Activated CD8-positive, alpha-beta memory T cell treated with anti-CD3 and anti-CD28 coated beads for 36 hours (primary cell): Measurements from ENCODE around the gene DOCK11. TPM values are rescaled to one million over a fixed set of nuclear protein-coding genes. Genes with fewer than 3 reads are reported as not detected.

Experiments
- CTCF ChIA-PET: fragments of 350-600 bp; sonication (Branson Sonifier 250); formaldehyde crosslinking; loops from one replicate; lab custom pipeline; 2021; ENCODE audit warnings: antibody characterized with exemption; lab: Charles Lee
- POLR2A ChIA-PET: fragments of 350-600 bp; sonication (Branson Sonifier 250); formaldehyde crosslinking; loops from one replicate; lab custom pipeline; 2021; ENCODE audit warnings: antibody characterized with exemption; lab: Charles Lee
- total RNA-seq, 2 experiments: library from RNA; stranded (reverse); gene quantifications; one replicate each; pipeline ENCODE4 v1.2.3, GENCODE V29; 2021

The DOCK11 gene
- total RNA-seq, 2 experiments from 2014 or later = 46.5 to 48.4 TPM

DNA sequence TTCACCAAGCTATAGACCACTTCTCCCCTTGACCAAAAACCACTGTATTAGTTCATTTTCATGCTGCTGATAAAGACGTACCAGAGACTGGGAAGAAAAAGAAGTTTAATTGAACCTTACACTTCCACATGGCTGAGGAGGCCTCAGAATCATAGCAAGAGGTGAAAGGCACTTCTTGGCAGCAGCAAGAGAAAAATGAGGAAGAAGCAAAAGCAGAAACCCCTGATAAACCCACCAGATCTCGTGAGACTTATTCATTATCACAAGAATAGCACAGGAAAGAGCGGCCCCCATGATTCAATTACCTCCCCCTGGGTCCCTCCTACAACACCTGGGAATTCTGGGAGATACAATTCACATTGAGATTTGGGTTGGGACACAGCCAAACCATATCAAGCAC, 97.8 kb downstream of the DOCK11 start:
- CTCF ChIA-PET = no interaction called here
- POLR2A ChIA-PET = no interaction called here

- POLR2A ChIA-PET = no interaction called here
- CTCF ChIA-PET = no interaction called here
Observed at GRCh38 chrX:118594697-118595420, 99.2 kb downstream of the DOCK11 start.

DNA sequence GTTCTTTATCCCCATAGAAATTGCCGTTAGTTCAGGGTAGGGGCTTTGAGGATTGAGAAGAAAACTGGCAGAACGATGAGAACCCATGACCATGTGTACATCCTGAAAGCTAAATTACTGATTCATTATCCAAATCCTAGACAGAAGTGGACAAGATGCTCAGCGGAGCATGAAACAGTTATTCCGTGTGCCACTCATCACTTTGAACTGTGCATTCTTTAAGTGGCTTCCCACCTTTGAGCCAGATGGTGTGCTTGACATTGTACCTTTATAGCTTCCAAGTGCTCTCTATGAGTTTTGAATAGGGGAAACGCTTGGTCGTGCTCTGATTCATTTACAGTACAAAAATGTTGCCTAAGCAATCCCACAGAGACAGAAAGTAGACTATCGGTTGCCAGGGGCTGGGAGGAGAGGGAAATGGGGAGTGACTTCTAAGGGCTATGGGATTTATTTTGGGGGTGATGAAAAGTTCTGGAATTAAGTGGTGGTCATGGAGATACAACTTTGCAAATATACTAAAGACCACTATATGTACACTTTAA, 100.0 kb downstream of the DOCK11 start:
- ChIA-PET CTCF (no interaction called here), POLR2A (no interaction called here)

GRCh38 chrX:118596390-118596789, 100.8 kb downstream of the DOCK11 start:
- ChIA-PET CTCF (no interaction called here), POLR2A (no interaction called here)

DNA sequence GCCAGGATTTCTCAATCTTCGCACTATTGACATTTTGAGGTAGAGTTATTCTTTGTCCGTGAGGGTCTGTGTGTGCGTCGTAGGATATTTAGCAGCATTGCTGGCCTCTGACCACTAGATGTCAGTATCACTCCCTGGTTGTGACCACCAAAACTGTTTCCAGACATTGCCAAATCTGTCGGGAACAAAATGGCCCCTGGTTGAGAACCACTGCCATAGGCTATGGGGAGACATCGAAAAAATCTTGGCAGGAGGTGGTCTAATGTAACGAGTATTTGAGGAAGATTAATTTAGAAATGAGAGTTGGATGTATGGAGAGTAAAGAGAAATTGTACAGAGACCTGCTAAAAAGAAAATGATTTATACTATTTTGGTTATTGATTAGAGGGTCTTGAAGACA, 108.4 kb downstream of the DOCK11 start:
- POLR2A ChIA-PET = no interaction called here
- CTCF ChIA-PET = interaction anchor here (1.1 kb wide), 1 partner anchor 27 kb away, joined by 3 read pairs; no protein-coding TSS in a partner anchor

DNA sequence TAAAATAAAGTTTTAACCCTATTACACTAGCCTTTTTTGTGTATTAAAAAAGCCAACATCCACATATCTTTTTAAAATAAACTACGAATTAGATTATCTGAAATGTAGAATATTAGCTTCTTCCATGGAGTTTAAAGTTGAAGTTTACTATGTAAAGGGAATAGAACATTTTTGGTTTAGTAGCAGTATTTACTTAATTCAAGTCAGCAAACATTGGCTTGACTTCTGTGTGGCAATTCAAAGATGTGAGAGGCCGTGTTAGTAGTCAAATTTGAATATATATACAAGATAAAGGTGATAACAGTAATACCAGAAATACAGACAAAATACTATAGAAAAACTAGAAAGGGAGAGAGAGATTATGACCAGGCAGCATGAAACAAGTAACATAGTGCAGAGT, 116.7 kb downstream of the DOCK11 start:
- POLR2A ChIA-PET = no interaction called here

DNA sequence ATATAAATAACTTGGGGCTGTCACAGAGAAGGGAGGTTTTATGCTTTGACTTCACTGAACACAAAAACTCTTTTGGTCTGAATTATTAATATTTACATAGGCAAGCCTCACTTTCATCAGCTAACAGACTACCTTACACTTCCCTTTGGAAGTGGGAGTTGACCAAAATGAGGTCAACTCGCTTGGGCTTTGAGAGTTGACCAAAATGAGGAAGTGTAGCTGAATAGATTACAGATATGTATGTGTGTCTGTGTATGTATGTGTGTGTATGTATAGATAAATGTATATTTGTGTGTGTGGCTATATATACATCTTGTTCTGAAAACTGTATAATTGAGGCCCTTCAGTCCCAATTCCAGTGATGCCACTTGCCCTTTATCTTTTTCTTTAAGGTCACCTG, 118.5 kb downstream of the DOCK11 start:
- POLR2A ChIA-PET = no interaction called here
- CTCF ChIA-PET = no interaction called here

More for the DNA sequence above, 116.7 kb downstream of the DOCK11 start:
- CTCF ChIA-PET = no interaction called here

GRCh38 chrX:118615141-118615540, 119.5 kb downstream of the DOCK11 start:
- POLR2A ChIA-PET = no interaction called here
- CTCF ChIA-PET = no interaction called here

DNA sequence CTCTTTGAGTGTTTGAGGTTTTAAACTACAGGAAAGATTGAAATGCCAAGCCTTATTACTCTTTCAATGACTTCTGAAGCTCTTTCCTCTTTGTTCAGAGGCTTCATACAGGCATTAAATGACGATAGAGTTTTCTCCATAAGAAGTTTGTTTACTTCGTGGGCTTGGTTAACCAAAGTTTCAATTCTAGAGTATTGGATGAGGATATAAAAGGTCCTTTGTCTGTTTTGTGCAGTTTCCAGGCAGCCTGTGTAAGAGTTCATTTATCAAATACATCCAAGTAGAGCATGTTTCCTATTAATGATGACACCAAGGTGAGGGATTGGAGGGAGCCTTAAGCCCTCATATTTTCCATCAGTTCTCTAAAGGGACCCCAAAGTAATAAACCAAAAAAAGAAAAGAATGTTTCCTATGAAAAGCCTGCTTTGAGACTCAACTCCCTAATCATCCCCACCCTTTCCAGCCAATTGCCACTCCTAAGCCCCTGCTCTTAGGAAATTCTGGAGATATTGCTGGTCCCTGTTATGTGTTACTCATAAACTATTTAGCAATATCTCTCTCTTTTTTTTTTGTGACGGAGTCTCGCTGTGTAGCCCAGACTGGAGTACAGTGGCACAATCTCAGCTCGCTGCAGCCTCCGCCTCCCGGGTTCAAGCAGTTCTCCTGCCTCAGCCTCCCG, 125.6 kb downstream of the DOCK11 start:
- ChIA-PET CTCF (no interaction called here), POLR2A (no interaction called here)

- ChIA-PET CTCF (no interaction called here), POLR2A (no interaction called here)
Observed at GRCh38 chrX:118623062-118623461, 127.4 kb downstream of the DOCK11 start.

GRCh38 chrX:118626346-118626745, 130.7 kb downstream of the DOCK11 start:
- ChIA-PET CTCF (no interaction called here), POLR2A (no interaction called here)

GRCh38 chrX:118627084-118627758, 131.6 kb downstream of the DOCK11 start:
- ChIA-PET CTCF (no interaction called here), POLR2A (no interaction called here)

GRCh38 chrX:118630848-118631247, 135.2 kb downstream of the DOCK11 start:
- POLR2A ChIA-PET = no interaction called here
- CTCF ChIA-PET = no interaction called here

DNA sequence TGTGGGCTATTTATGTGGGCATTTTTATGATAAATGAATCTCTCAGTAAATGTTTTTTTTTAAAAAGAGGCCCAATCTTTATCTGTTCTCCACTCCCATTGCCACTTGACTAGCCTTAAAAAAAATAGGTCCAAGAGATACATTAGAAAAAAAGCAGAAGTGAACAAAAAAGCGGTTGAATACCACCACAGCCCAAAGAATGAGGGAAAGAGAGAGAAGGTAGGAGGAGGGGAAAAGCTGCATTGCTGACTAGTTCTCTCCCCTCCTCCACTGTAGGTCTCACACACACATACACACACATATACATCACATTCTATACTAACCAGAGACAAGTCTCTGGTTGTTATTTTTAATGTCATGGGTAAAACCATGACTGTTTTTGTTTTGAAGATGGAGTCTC, 136.0 kb downstream of the DOCK11 start:
- ChIA-PET CTCF (no interaction called here), POLR2A (no interaction called here)

DNA sequence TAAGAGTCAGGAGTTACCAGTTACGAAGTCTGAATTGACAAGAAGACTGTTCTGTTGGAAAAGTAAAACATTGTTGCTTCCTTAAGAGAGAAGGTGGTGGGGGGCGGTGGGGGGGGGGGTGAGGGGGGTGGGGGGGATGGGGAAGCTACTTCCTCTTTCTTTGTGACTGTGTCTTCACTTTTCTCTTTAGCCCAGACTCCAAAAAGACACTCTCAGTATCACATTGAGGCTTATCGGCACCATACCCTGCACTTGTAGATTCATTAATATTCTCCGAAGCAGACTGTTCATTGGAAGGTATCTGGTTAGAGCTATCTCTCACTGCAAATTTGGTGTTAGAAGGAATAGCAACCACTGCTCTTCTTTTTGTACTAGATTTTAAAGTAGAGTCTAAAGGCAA, 137.2 kb downstream of the DOCK11 start:
- ChIA-PET CTCF (no interaction called here), POLR2A (no interaction called here)

DNA sequence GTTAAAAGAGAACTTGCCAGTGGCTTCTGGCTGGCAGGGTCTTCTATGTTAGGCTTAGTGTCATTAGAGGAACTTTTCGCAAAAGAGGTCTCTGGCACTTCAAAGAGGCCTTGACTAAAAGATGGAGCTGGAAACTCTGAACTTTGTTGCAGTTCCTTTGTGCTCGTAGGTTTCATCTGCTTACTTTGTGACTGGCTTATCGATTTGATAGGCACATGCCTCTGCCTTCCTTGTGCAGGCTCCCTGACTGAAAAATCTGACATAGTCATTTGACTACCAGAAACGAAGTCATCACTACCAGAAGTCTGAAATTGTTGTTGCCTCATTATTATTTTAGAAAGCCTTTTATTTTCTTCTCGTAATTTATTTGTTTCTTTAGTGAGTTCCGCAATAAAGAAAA, 137.9 kb downstream of the DOCK11 start:
- POLR2A ChIA-PET = no interaction called here

DNA sequence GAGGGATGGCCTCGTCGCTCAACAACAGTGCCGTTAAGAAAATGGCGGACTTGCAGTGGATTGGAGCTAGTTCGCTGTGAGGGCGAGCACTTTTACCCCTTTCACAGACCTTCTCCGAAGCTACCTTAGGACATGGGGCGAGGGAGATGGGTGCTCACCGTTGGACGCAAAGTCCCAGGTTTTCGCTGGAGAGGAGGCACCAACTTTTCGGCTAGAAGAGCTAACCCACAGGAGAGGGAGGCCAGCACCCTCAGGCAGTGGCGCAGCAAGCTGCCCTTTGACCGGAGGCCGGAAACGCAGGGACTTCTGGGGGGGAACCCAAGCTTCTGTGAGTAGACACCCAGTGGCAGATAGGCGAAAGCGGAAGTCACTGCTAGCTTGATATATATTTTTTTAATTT, 138.7 kb downstream of the DOCK11 start:
- ChIA-PET CTCF (no interaction called here), POLR2A (no interaction called here)

More for the DNA sequence above, 137.9 kb downstream of the DOCK11 start:
- CTCF ChIA-PET = no interaction called here

- CTCF ChIA-PET = no interaction called here
Observed at GRCh38 chrX:118637997-118638396, 142.4 kb downstream of the DOCK11 start.

GRCh38 chrX:118644378-118644777, 148.8 kb downstream of the DOCK11 start:
- POLR2A ChIA-PET = no interaction called here
- CTCF ChIA-PET = no interaction called here

More at GRCh38 chrX:118637997-118638396, 142.4 kb downstream of the DOCK11 start:
- POLR2A ChIA-PET = no interaction called here

GRCh38 chrX:118652717-118653116, 157.1 kb downstream of the DOCK11 start:
- ChIA-PET CTCF (no interaction called here), POLR2A (no interaction called here)
